Measurements from ENCODE around the gene HHATL. TPM values are rescaled to one million over a fixed set of nuclear protein-coding genes. Genes with fewer than 3 reads are reported as not detected.

The HHATL gene
- total RNA-seq, 1 donor from 2014 or later, result not detected

- intact Hi-C loops (cut with micrococcal nuclease), result no loop called here
These were observed 36.0 kb downstream of the HHATL start for GRCh38 chr3:42666577-42666998.

GRCh38 chr3:42666022-42666421 lies 36.6 kb downstream of the HHATL start:
- intact Hi-C loops (cut with micrococcal nuclease), result no loop called here

GRCh38 chr3:42665050-42665878 lies 37.3 kb downstream of the HHATL start:
- intact Hi-C loops (cut with micrococcal nuclease), result no loop called here

- intact Hi-C loops (cut with micrococcal nuclease), result no loop called here
These were observed 38.2 kb downstream of the HHATL start for GRCh38 chr3:42664438-42664803.

GRCh38 chr3:42663581-42664437 lies 38.8 kb downstream of the HHATL start:
- intact Hi-C loops (cut with micrococcal nuclease), result no loop called here

- intact Hi-C loops (cut with micrococcal nuclease), result no loop called here
These were observed 39.6 kb downstream of the HHATL start for GRCh38 chr3:42662813-42663535.

- intact Hi-C loops (cut with micrococcal nuclease), result no loop called here
These were observed 40.4 kb downstream of the HHATL start for GRCh38 chr3:42662037-42662812.

GRCh38 chr3:42661593-42662022 lies 41.0 kb downstream of the HHATL start:
- intact Hi-C loops (cut with micrococcal nuclease), result no loop called here

GRCh38 chr3:42660898-42661297 lies 41.7 kb downstream of the HHATL start:
- intact Hi-C loops (cut with micrococcal nuclease), result no loop called here

GRCh38 chr3:42660131-42660715 lies 42.4 kb downstream of the HHATL start:
- intact Hi-C loops (cut with micrococcal nuclease), result no loop called here

GRCh38 chr3:42659451-42660130 lies 43.0 kb downstream of the HHATL start:
- intact Hi-C loops (cut with micrococcal nuclease), result loop anchor here (10.0 kb wide), 1 partner anchor 145 kb away; the partner anchor contains the start of genes ACKR2 and HIGD1A

- intact Hi-C loops (cut with micrococcal nuclease), result loop anchor here (10.0 kb wide), 1 partner anchor 146 kb away; the partner anchor contains the start of genes ACKR2 and HIGD1A
These were observed 43.7 kb downstream of the HHATL start for GRCh38 chr3:42658771-42659390.

GRCh38 chr3:42658091-42658770 lies 44.4 kb downstream of the HHATL start:
- intact Hi-C loops (cut with micrococcal nuclease), result loop anchor here (10.0 kb wide), 1 partner anchor 147 kb away; the partner anchor contains the start of genes ACKR2 and HIGD1A

GRCh38 chr3:42657675-42658074 lies 44.9 kb downstream of the HHATL start:
- intact Hi-C loops (cut with micrococcal nuclease), result loop anchor here (10.0 kb wide), 1 partner anchor 147 kb away; the partner anchor contains the start of genes ACKR2 and HIGD1A

GRCh38 chr3:42656680-42657610 lies 45.7 kb downstream of the HHATL start:
- intact Hi-C loops (cut with micrococcal nuclease), result loop anchor here (10.0 kb wide), 1 partner anchor 148 kb away; the partner anchor contains the start of genes ACKR2 and HIGD1A

- intact Hi-C loops (cut with micrococcal nuclease), result loop anchor here (10.0 kb wide), 1 partner anchor 149 kb away; the partner anchor contains the start of genes ACKR2 and HIGD1A
These were observed 46.5 kb downstream of the HHATL start for GRCh38 chr3:42655980-42656679.

All from T-helper 2 cell treated with Interferon-gamma antibody and Interleukin-4, amounts not matched to agents 100 ng/mL and 5 ng/mL, for 36 hours (primary cell).